ENCODE results near the gene YOD1.

Gene YOD1

GRCh38 chr1:207006914-207007313 lies 44.1 kb downstream of the YOD1 start:
- no peak for DNase-seq (ENCODE audit: low spot score)

- DNase-seq (ENCODE audit: low spot score), result no peak
Observed at GRCh38 chr1:207006083-207006482, 44.9 kb downstream of the YOD1 start.

- DNase-seq (ENCODE audit: low spot score), result peak; percentile 58
Observed at GRCh38 chr1:207004931-207005830, 45.8 kb downstream of the YOD1 start.

GRCh38 chr1:207003210-207003609 lies 47.8 kb downstream of the YOD1 start:
- DNase-seq (ENCODE audit: low spot score), result no peak

- no peak for DNase-seq (ENCODE audit: low spot score)
Observed at GRCh38 chr1:207002724-207003146, 48.3 kb downstream of the YOD1 start.

- DNase-seq (ENCODE audit: low spot score), result no peak
Observed at GRCh38 chr1:207001492-207002245, 49.3 kb downstream of the YOD1 start.

GRCh38 chr1:207000651-207001291 lies 50.2 kb downstream of the YOD1 start:
- no peak for DNase-seq (ENCODE audit: low spot score)

GRCh38 chr1:206998816-206999215 lies 52.2 kb downstream of the YOD1 start:
- DNase-seq (ENCODE audit: low spot score), result no peak

Data from AG08396 (cell line).